Smooth muscle cell of bladder (primary cell): Measurements from ENCODE around the gene PHGDH. TPM values are rescaled to one million over a fixed set of nuclear protein-coding genes. Genes with fewer than 3 reads are reported as not detected.

Source experiments
- total RNA-seq: library from RNA; depleted of rRNA; stranded (reverse); fragments of >200 nt; gene quantifications from 2 replicates; pipeline ENCODE4 v1.2.3, GENCODE V29; 2014

Gene PHGDH
- total RNA-seq, result 117 and 185 TPM in 2 replicates

GRCh38 chr1:119711804-119712341 is at the start of gene PHGDH:
Gene PHGDH, plus strand, starts transcription at chr1:119711934. Its CDS starts 89 bp downstream, at chr1:119712023.

DNA sequence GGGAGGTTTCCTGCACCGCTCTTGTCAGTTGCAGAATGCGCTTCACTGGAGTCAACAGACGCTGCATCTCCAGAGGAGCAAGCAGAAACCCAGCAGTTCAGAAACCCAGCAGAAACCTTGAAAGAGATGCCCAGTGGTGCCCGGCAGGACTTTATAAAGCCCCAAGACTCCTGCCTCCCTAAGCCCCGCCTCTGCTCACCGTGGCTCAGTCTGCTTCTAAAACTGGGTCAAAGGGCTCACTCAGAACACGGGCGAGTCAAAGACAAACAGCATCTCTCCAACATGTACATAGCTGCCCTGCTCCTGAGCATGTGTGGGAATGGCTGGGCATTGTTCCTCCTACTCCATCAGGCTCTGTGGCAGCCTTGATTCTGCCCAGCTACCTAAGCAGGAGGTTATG is 57.0 kb downstream of the PHGDH start, which contains the start of gene HMGCS2:
HMGCS2 (minus strand) TSS at position 128 of the 400 bp plus-strand sequence; CDS start at position 67, 61 bp downstream.

Other genes with a start within 250 kb of the PHGDH start
- gene HSD3B1, start 204.7 kb upstream of the PHGDH start, total RNA-seq, result not detected in 2 replicates
- 8.7 and 10.2 TPM in 2 replicates for gene ZNF697, start 63.7 kb upstream of the PHGDH start, total RNA-seq
- under 0.01 TPM in 1 of 2 replicates, not detected in the other for gene HMGCS2, start 57.0 kb downstream of the PHGDH start, total RNA-seq
- gene REG4, start 99.5 kb downstream of the PHGDH start, total RNA-seq, result not detected in 2 replicates
- gene ADAM30, start 184.6 kb downstream of the PHGDH start, total RNA-seq, result not detected in 2 replicates